Cortex of kidney (tissue), 1 donor: ENCODE data around the gene SMAD1.
"Not testable (repeated sequence)": the region's sequence is repeated elsewhere in the genome, so short reads cannot be mapped to it uniquely, and the experiment has no call there.

Source experiments
- DNase-seq: peaks from one replicate; lab custom pipeline; 2025; lab: John Stamatoyannopoulos, UW

The SMAD1 gene

GRCh38 chr4:145528601-145529000 is 46.9 kb downstream of the SMAD1 start:
- DNase-seq = no peak

- DNase-seq = no peak
Measured at GRCh38 chr4:145530189-145530588, 48.5 kb downstream of the SMAD1 start.

DNA sequence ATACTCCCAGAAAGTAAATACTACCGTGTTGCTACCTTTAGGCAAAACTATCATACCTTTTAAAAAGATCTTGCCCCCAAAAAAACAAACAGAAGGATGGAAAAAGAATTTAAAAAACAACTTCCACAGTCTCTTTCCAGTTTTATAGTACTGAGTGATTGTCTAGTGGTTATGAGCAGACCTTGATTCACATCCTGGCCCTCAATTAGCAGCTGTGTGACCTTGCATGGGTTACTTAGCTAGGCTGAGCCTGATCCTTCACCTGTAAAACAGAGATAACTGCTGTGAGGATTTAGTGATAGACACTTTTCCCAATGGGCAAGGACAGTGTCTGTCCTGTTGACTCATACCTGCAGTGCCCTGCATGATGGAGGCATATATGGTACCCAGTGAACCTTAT is 49.0 kb downstream of the SMAD1 start:
- no peak for DNase-seq

DNA sequence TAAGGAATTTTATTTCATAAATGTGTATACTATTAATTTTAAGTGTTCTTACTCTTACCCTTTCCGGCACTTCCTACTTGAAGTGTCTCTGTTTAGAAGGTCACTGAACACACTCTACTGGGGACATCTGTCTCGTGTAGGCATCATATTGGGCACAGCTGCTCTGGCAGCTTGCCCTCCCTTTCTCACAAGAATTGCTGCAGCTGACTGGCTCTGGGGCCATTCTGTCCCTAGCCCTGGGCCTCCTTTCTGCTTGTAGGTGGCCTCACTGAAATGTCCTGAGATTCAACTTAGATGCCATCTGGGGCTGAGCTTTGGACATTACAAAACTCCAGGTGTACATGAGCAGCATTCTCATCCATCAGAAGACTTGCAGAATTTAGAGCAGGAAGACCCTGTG is 49.6 kb downstream of the SMAD1 start:
- DNase-seq = no peak

GRCh38 chr4:145531859-145532258 is 50.2 kb downstream of the SMAD1 start:
- no peak for DNase-seq

GRCh38 chr4:145533001-145533400 is 51.3 kb downstream of the SMAD1 start:
- no peak for DNase-seq

- DNase-seq = not testable (repeated sequence)
Measured at GRCh38 chr4:145533415-145533814, 51.8 kb downstream of the SMAD1 start.

DNA sequence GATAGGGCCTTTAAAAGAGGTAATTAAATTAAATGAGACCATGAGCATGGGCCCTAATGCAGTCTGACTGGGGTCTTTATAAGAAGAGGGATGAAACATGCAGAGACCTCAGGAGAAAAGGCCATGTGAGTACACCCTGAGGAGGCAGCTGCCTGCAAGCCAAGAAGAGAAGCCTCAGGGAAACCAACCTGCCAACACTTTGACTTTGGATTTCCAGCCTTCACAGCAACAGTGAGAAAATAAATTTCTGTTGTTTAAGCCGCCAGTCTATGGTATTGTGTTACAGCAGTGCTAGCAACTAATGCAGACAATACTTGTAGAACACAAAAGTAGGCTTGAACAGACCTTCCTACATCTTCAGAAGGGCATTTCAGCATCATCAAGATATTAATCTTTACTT is 52.3 kb downstream of the SMAD1 start:
- no peak for DNase-seq

DNA sequence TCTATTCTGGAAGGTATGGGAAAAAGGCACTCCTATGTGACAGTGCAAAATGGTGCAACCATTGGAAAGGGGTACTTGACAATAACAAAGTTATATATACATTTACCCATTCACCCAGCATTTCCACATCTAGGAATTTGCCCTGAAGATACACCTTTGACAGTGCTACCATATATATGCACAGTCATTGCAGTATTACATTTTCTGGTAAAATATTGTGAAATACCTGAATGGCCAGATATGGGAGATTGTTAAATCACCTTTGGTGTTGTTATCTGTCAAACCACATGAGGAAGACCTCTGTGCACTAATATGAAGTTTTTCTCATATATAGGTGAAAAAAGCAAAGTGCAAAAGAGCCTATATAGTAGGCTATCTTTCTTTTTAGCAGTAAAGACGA is 53.5 kb downstream of the SMAD1 start:
- DNase-seq = no peak

DNA sequence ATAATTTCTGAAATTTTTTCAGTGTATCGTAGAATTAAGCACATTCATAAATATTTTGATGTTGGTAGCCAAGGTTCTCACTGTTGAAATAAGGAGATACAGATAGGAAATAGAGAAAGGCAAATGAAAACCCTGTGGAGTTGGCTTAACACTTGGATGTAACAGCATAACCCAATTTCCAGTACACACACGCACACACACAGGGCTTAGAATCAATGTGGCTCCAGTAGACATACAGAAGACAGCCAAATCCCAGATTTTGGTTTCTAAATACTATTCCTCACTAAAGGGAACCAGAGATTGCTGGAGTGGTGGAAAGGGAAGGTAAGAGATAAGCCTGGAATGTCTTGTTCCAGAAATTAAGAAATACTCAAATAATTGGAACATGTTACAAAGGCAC is 54.4 kb downstream of the SMAD1 start:
- DNase-seq = no peak

DNA sequence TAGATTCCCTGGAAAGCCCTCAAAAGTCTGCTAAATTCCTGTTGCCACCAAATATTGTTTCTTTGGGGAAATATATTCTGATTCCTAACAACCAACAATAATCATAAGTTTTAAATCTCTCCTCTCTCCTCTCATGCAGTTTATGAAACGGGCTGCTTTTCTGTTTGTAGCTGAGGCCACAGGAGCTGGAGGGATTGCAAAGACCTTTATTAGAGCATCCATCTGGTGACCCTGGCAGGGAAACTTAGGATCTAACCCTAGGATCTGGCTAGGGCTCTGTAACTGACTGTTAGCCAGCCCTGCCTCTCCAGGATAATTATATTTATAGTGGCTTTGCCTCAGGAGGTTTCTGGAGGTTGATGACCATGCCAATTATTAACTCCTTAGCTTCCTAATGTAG is 56.9 kb downstream of the SMAD1 start:
- no peak for DNase-seq

DNA sequence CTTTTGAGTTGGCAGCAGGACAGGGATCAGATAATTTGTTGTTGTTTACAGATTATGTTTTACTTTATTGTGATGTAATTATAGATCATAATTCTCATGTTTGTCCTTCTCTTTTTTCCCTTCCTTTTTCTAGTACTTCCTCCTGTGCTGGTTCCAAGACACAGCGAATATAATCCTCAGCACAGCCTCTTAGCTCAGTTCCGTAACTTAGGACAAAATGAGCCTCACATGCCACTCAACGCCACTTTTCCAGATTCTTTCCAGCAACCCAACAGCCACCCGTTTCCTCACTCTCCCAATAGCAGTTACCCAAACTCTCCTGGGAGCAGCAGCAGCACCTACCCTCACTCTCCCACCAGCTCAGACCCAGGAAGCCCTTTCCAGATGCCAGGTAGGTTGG is 58.0 kb downstream of the SMAD1 start:
- DNase-seq = no peak

GRCh38 chr4:145540235-145540634 is 58.6 kb downstream of the SMAD1 start:
- no peak for DNase-seq

DNA sequence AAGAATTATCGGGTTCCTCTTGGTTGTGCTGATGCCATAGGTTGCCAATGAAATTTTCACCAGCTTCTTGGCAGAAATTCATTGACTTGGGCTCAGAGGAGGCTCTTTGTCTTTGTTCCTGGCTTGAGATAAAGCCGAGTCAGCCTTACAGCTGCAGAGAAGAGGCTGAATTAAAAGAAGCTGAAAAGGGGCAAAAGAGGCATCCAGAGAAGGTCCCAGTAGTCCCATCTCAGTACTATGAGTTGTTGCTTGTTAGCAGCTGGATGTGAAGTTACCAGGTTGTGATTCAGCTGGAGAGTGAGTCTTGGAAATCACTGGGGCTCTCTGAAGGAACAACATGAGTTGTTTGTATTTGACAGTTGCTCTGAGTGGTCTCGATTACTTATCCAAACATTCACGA is 59.7 kb downstream of the SMAD1 start:
- no peak for DNase-seq

- DNase-seq = no peak
Measured at GRCh38 chr4:145545031-145545430, 63.4 kb downstream of the SMAD1 start.

DNA sequence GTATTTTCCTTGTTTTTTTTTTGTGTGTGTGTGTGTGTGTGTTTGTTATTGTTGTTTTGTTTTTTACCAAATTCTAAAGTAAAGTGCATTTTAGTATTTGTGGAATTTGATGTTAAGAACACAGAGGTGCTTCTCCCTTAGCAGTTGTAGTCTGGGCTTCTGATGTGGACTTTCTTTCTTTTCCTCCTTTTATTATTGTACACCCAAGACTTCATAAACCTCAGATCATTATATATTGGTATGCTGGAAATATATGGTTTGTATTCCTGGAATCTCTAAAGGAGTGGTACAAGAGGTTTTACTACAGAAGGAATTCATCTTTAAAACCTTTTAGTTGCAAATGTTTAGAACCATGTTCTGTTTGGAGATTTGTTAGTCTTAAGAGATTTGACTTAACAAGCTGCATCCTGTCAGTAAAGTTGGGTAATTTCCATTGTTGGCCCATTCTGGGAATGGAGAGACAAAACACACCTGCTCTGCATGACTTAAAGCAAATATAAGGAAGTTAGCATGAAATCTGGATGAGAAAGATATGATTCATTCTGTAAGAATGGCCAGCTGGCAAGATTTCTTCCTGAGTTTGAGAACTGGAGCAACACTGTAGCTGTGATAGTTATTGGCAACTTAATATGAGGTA is 64.0 kb downstream of the SMAD1 start:
- DNase-seq = no peak

DNA sequence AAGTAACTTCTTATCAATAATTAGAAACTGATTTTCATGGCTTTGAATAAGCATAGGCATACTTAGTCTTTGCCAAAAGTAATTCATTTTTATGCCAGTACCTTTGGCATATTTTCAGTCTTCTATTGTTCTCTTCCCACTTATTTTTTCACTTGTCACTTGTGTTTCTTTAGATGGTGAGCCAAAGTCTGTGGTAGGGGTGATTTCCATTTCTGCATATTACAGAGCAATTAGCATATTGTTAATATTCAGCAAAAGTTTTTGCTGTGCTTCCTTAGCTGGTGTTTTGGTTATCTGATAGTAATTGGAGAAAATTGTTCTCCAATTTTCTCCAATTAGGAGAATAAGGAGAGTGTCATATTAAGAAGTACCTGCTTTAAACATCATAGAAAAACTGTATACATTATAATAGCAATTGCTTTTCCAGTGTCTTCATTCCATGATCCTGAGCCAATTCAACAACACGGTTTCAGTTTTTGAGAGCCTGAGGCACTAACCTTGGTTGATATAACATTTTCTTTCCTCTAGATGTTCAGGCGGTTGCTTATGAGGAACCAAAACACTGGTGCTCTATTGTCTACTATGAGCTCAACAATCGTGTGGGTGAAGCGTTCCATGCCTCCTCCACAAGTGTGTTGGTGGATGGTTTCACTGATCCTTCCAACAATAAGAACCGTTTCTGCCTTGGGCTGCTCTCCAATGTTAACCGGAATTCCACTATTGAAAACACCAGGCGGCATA is 64.7 kb downstream of the SMAD1 start:
- no peak for DNase-seq

- no peak for DNase-seq
Measured at GRCh38 chr4:145551660-145552059, 70.0 kb downstream of the SMAD1 start.

GRCh38 chr4:145552181-145552822 is 70.6 kb downstream of the SMAD1 start:
- DNase-seq = no peak

DNA sequence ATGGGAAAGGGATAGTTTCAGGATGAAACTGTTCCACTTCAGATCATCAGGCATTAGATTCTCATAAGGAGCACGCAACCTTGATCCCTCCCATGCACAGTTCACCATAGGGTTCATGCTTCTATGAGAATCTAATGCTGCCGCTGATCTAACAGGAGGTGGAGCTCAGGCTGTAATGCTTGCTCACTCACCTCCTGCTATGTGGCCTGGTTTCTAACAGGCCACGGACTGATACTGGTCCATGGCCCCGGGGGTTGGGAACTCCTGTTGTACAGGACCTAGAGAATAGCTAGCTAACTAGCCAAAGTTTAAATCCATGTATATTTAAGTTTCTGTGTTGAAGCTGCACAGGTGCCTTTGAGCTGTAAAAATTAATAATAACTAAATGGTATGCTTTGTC is 71.7 kb downstream of the SMAD1 start:
- no peak for DNase-seq

DNA sequence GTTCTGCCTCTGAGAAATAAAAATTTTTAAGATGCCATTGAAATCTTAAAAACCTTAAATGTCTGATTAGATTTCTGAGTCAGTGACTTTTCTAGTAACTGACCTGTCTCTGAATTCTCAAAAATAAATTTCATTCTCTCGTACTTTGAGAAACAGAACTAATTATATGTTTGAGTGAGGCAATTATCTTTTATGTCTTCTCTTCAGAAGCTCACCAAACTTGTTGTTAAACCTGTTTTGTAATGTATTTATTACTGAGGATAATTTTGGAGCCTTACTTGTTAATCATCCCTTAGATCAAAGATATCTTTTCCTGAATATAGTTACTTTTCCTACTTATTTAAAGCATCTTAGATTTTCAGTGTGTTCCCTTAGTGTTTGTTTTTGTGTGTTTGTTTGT is 73.0 kb downstream of the SMAD1 start:
- no peak for DNase-seq

- DNase-seq = no peak
Measured at GRCh38 chr4:145557720-145558119, 76.1 kb downstream of the SMAD1 start.

- DNase-seq = no peak
Measured at GRCh38 chr4:145563293-145563985, 81.8 kb downstream of the SMAD1 start.
